Measurements from ENCODE around the gene CDH23.

GRCh38 chr10:71473671-71474599 is 77.2 kb downstream of the CDH23 start:
- TF ChIP-seq, protein P1, sequence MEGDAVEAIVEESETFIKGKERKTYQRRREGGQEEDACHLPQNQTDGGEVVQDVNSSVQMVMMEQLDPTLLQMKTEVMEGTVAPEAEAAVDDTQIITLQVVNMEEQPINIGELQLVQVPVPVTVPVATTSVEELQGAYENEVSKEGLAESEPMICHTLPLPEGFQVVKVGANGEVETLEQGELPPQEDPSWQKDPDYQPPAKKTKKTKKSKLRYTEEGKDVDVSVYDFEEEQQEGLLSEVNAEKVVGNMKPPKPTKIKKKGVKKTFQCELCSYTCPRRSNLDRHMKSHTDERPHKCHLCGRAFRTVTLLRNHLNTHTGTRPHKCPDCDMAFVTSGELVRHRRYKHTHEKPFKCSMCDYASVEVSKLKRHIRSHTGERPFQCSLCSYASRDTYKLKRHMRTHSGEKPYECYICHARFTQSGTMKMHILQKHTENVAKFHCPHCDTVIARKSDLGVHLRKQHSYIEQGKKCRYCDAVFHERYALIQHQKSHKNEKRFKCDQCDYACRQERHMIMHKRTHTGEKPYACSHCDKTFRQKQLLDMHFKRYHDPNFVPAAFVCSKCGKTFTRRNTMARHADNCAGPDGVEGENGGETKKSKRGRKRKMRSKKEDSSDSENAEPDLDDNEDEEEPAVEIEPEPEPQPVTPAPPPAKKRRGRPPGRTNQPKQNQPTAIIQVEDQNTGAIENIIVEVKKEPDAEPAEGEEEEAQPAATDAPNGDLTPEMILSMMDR (IDR thresholded peaks at IDR 0.05; ENCODE audit: poor library complexity, severe bottlenecking) = no peak
- TF ChIP-seq POLR2AphosphoS5 (IDR thresholded peaks at IDR 0.05) (no peak), TAF1 (IDR thresholded peaks at IDR 0.05; ENCODE audit: low read depth) (no peak), EZH2 (IDR thresholded peaks at IDR 0.05; ENCODE audit: borderline replicate concordance, insufficient read depth, low read length, poor library complexity, severe bottlenecking) (no peak), EP300 (conservative IDR thresholded peaks at IDR 0.05; ENCODE audit: poor library complexity, severe bottlenecking) (no peak), SMC3 (conservative IDR thresholded peaks at IDR 0.05; ENCODE audit: poor library complexity) (no peak)

Data from neural cell (in vitro differentiated cells).